K562 (cell line): ENCODE data around the gene ZSWIM6. TPM values are rescaled to one million over a fixed set of nuclear protein-coding genes. Genes with fewer than 3 reads are reported as not detected.

Experiments
- ATAC-seq: fragments of 200-7000 bp; cut with Tn5 transposase; 3 replicates; pipeline ENCODE4 v1.9.1; 2020; ENCODE audit warnings: moderate library complexity
- BruUV-seq: library from RNA; stranded (reverse); fragments of 400-500 nt; replicated peaks from 2 replicates; lab custom pipeline; 2021; lab: Mats Ljungman, UMichigan
- CTCF ChIA-PET: fragments of 300-600 bp; formaldehyde crosslinking; extraction: SDS; loops from one replicate; lab custom pipeline; 2021; ENCODE audit warnings: low intra/inter-chr PET ratio; lab: Yijun Ruan, JAX
- POLR2A ChIA-PET: fragments of 300-600, 350-650 bp; sonication (Branson Sonifier 250); formaldehyde crosslinking; extraction: SDS; loops from one replicate; lab custom pipeline; 2021; ENCODE audit warnings: antibody characterized with exemption, inconsistent platforms; lab: Yijun Ruan, JAX
- DNase-seq, 4 experiments: peaks; one replicate each; pipeline versions ENCODE4 v3.0.0 to v3.0.0-alpha.2; 2011 to 2018; ENCODE audit warnings: low spot score in 3 of 4, mixed read lengths in 3 of 4; ENCODE audit errors: extremely low read depth in 1 of 4
- FAIRE-seq: peaks from 2 replicates; lab custom pipeline; 2011; peaks lifted over from hg19 to GRCh38; lab: Jason Lieb, UNC
- H2AFZ ChIP-seq: 2 replicates; pipeline ENCODE4 v1.6.0; 2011; ENCODE audit warnings: low read depth, low read length, control low read depth, inconsistent platforms
- H3K27ac ChIP-seq: fragments of 200-600 bp; 3 replicates; pipeline ENCODE4 v1.8.0; 2011; ENCODE audit warnings: low read depth, mild to moderate bottlenecking, control low read depth, inconsistent platforms, low read length, moderate library complexity, mixed read lengths; ENCODE audit errors: extremely low read depth
- H3K27me3 ChIP-seq, 2 experiments: fragments of 300-600 bp in 1 of 2; 2 replicates in 1 of 2; 3 replicates in 1 of 2; pipeline versions ENCODE4 v1.6.0 to v1.8.0; 2011; ENCODE audit warnings: inconsistent platforms in 2 of 2, low read length in 2 of 2, mild to moderate bottlenecking in 1 of 2, mixed read lengths in 1 of 2, moderate library complexity in 1 of 2; ENCODE audit not compliant: control insufficient read depth in 2 of 2, insufficient read depth in 2 of 2
- H3K36me3 ChIP-seq: fragments of 300-600 bp; 3 replicates; pipeline ENCODE4 v1.8.0; 2011; ENCODE audit warnings: mild to moderate bottlenecking, low read length, inconsistent platforms; ENCODE audit not compliant: control insufficient read depth, insufficient read depth
- H3K4me1 ChIP-seq, 2 experiments: fragments of 200-600 bp in 1 of 2; replicated peaks in 1 of 2; 2 replicates in 1 of 2; 3 replicates in 1 of 2; pipeline versions ENCODE4 v1.5.1 to v1.8.0; 2011; ENCODE audit warnings: inconsistent platforms in 2 of 2, low read length in 2 of 2, mild to moderate bottlenecking in 1 of 2, mixed read lengths in 1 of 2, moderate library complexity in 1 of 2; ENCODE audit not compliant: control insufficient read depth in 2 of 2, insufficient read depth in 2 of 2
- H3K4me2 ChIP-seq: 2 replicates; pipeline ENCODE4 v1.6.1; 2011; ENCODE audit warnings: low read length, control low read depth, inconsistent platforms, mixed read lengths; ENCODE audit not compliant: insufficient read depth
- H3K4me3 ChIP-seq: fragments of 200-600 bp; sonication (generic), shearing (Covaris generic); 2 replicates; pipeline ENCODE4 v1.5.1; 2016; ENCODE audit warnings: control low read depth, inconsistent platforms
- H3K79me2 ChIP-seq: fragments of 200-600 bp; 3 replicates; pipeline ENCODE4 v1.8.0; 2011; ENCODE audit warnings: low read length, inconsistent platforms; ENCODE audit not compliant: control insufficient read depth, insufficient read depth
- H3K9ac ChIP-seq, 2 experiments: 2 replicates each; pipeline versions ENCODE4 v1.6.0 to v1.6.1; 2011; ENCODE audit warnings: low read depth in 2 of 2, low read length in 2 of 2, control low read depth in 1 of 2, inconsistent platforms in 1 of 2, mild to moderate bottlenecking in 1 of 2, mixed read lengths in 1 of 2; ENCODE audit not compliant: insufficient read depth in 1 of 2
- H3K9me1 ChIP-seq: one replicate; pipeline ENCODE4 v1.6.0; 2011; ENCODE audit warnings: inconsistent platforms, mild to moderate bottlenecking, low read length, moderate library complexity; ENCODE audit not compliant: control insufficient read depth, insufficient read depth
- H3K9me3 ChIP-seq: replicated peaks from 2 replicates; pipeline ENCODE4 v1.5.1; 2011; ENCODE audit warnings: low read depth, low read length, inconsistent platforms; ENCODE audit not compliant: control insufficient read depth, insufficient read depth
- H4K20me1 ChIP-seq: replicated peaks from 2 replicates; pipeline ENCODE4 v1.6.1; 2011; ENCODE audit warnings: low read length, inconsistent platforms, mixed read lengths; ENCODE audit not compliant: control insufficient read depth, insufficient read depth
- ADNP ChIP-seq: fragments of 200-800 bp; sonication (Bioruptor generic); IDR thresholded peaks from 2 replicates; pipeline ENCODE4 v1.6.1; 2016; ENCODE audit warnings: missing genetic modification characterization, missing compliant biosample characterization
- CAMTA2 ChIP-seq: fragments of 250-450 bp; sonication (Bioruptor Pico); conservative IDR thresholded peaks from 2 replicates; pipeline ENCODE4 v1.5.1; 2022
- KDM5B ChIP-seq: fragments of 200-600 bp; sonication (generic); IDR thresholded peaks from 2 replicates; pipeline ENCODE4 v1.6.1; 2012; ENCODE audit warnings: low read depth, mild to moderate bottlenecking, moderate library complexity, low read length, control low read depth, inconsistent platforms; ENCODE audit not compliant: insufficient replicate concordance
- MTA2 ChIP-seq: fragments of 450-650 bp; IDR thresholded peaks from 2 replicates; pipeline ENCODE4 v1.6.1; 2016; ENCODE audit warnings: low read depth
- PHF20 ChIP-seq: fragments of 450-650 bp; IDR thresholded peaks from 2 replicates; pipeline ENCODE4 v1.6.1; 2018; ENCODE audit not compliant: partially characterized antibody
- POLR2AphosphoS5 ChIP-seq: IDR thresholded peaks from 2 replicates; pipeline ENCODE4 v1.6.1; 2011; ENCODE audit warnings: mild to moderate bottlenecking, low read depth, low read length, moderate library complexity; ENCODE audit not compliant: control insufficient read depth, insufficient read depth
- POLR3G ChIP-seq: IDR thresholded peaks from 2 replicates; pipeline ENCODE4 v1.6.1; 2011; ENCODE audit not compliant: insufficient read length, insufficient replicate concordance; ENCODE audit errors: extremely low read depth
- SETDB1 ChIP-seq: IDR thresholded peaks from one replicate; pipeline ENCODE4 v1.6.1; 2012; ENCODE audit warnings: low read length, control low read depth, inconsistent platforms
- ZBTB7A ChIP-seq: IDR thresholded peaks from 2 replicates; pipeline ENCODE4 v1.6.1; 2011; ENCODE audit warnings: low read depth, mild to moderate bottlenecking, low read length, moderate library complexity, borderline replicate concordance; ENCODE audit not compliant: control insufficient read depth
- ZFP30 ChIP-seq: fragments of 250-450 bp; sonication (Bioruptor Pico); IDR thresholded peaks from 2 replicates; pipeline ENCODE4 v1.8.0; 2022; ENCODE audit warnings: moderate library complexity, mild to moderate bottlenecking, inconsistent platforms, borderline replicate concordance
- ZNF184 ChIP-seq: sonication (generic); formaldehyde crosslinking; IDR thresholded peaks from 2 replicates; pipeline ENCODE4 v1.5.0; 2020; ENCODE audit warnings: missing genetic modification reagents
- ZNF584 ChIP-seq: fragments of 200-800 bp; sonication (Bioruptor generic); IDR thresholded peaks from 2 replicates; pipeline ENCODE4 v1.6.1; 2016; ENCODE audit warnings: low read depth, mild to moderate bottlenecking, missing genetic modification characterization, missing compliant biosample characterization
- WGBS: fragments of 100-300 bp; shearing (Covaris generic); methylation state at CpG from one replicate; pipeline ENCODE4 v1.1.6; 2016; ENCODE audit warnings: low coverage, mixed read lengths; ENCODE audit not compliant: insufficient coverage; ENCODE audit errors: missing lambda C conversion rate; 5-methylcytosine and 5-hydroxymethylcytosine counted together
- in situ Hi-C: fragments of 300-500 bp; cut with MboI; formaldehyde crosslinking; loops from 4 replicates; pipeline ENCODE4 v1.15.0; 2018; ENCODE audit warnings: inconsistent platforms, mixed read lengths
- intact Hi-C: fragments of 100-400 bp; cut with micrococcal nuclease; formaldehyde crosslinking; loops from 2 replicates; pipeline ENCODE4 v1.14.2; 2022
- polyA plus RNA-seq, 8 experiments: library from polyadenylated mRNA; depleted of rRNA in 4 of 8; stranded (reverse) in 5 of 8; unstranded in 3 of 8; fragments of >200 nt; fragmentation: Nextera tagmentation in 2 of 8; fragmentation: Illumina TruSeq in 1 of 8; extraction: Ambion mirVana in 2 of 8; extraction: Trizol in 1 of 8; gene quantifications; 2 replicates each; pipeline versions ENCODE4 v1.2.1 to v1.2.3, GENCODE V29; 2011 to 2014; ENCODE audit warnings: inconsistent platforms in 1 of 8, missing spikeins in 1 of 8
- total RNA-seq, 7 experiments: library from RNA; depleted of rRNA in 6 of 7; stranded (reverse); fragments of >200 nt in 6 of 7; fragmentation: Illumina TruSeq in 2 of 7; extraction: Trizol in 2 of 7; gene quantifications; 2 replicates each; pipeline versions ENCODE4 v1.2.1 to v1.2.3, GENCODE V29; 2011 to 2021; ENCODE audit warnings: low replicate concordance in 1 of 7
- TF ChIP-seq, protein P1 (sequence below): fragments of 250-450 bp; sonication (Bioruptor Pico); IDR thresholded peaks from 2 replicates; pipeline ENCODE4 v1.5.0; 2020; ENCODE audit warnings: mild to moderate bottlenecking
- TF ChIP-seq, protein P2 (sequence below), 2 experiments: fragments of 150-350 bp in 1 of 2; IDR thresholded peaks; 2 replicates each; pipeline ENCODE4 v1.6.1; 2012 to 2016; ENCODE audit warnings: low read depth in 2 of 2, low read length in 2 of 2, mild to moderate bottlenecking in 1 of 2, moderate library complexity in 1 of 2

The ZSWIM6 gene
- total and polyA plus RNA-seq, 9 of the 15 experiments (the other 6 are each of a cell fraction or from before 2014, with no cell fraction given) = 0.81 to 3.2 (median 2.0) TPM

DNA sequence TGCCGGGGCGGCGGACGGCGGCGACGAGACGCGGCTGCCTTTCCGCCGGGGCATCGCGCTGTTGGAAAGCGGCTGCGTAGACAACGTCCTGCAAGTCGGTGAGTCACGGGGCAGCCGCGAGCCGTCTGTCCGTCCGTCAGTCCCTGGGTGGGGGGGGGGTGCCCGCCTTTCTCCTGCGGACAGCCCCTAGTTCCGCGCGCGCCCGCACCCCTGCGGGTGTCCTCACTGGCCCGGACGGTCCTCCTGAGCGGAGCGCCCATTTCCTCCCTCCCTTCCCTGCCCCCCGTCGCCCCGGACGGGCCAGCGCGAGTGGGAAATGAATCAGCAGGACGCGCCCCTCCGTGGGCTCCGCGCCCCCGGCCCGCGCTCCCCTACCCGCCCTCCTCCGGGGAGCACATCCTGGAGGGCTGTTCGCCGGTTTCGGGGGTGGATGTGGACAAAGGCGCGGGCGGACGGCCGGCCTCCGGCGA, 828 bp downstream of the ZSWIM6 start (continued):
- TF ChIP-seq MTA2 (no peak), ZBTB7A (peak; percentile 31; the same call in 1 of the 2 replicates), POLR3G (no peak)
- TF ChIP-seq, all 486 proteins: peak for 10

DNA sequence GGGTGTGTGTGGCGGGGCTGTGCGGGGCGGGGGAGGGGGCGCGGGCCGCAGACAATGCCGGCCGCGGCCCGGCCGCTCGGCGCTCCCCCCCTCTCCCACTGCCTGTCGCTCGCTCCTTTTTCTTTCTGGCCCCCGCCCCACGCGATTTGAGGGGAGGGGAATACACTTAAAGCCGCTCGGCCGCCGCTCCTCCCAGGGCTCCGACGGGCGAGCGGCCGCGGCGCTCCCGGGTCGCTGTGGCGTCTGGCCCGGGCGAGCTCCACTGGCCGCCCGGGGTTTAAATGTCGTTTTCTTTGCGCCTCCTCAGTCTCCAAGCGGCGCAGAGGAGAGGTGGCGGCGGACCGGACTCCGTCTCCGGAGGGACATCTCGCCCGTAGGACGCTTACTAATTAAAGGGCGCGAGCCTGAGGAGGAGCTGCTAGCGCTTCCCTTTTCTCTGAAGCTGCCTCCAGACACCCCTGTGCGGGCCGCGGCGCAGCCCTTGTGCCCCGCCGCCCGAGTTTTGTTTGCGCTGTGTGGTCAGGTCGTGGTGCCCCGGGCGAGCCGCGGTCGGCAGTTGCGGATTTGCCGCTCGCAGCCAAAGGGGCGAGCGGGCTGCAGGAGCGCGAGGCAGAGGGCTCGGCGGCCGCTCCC, 1.4 kb downstream of the ZSWIM6 start:
- H3K79me2 ChIP-seq = no peaks in the 10 kb centered on the region
- peak overlapping the region; percentile 47 for H3K4me3 ChIP-seq
- in situ Hi-C loops = no loop called here
- ChIA-PET POLR2A (interaction anchor here (0.5 kb wide), 1 partner anchor 934 kb away, joined by 4 read pairs; no protein-coding TSS in a partner anchor), CTCF (no interaction called here)
- FAIRE-seq (no peak), DNase-seq (peak in 3 of 4 experiments; percentile 13 to 40 (median 28)), ATAC-seq (peak; percentile 32)
- peaks cover 0 to 30% of the 10 kb centered on the region in 2 experiments; a peak in 2 of 5 replicates for H3K4me1 ChIP-seq
- no peaks in the 10 kb centered on the region for H3K36me3 ChIP-seq
- H3K9me3 ChIP-seq = no peaks in the 10 kb centered on the region
- no peak overlapping the region for H3K27ac ChIP-seq
- H4K20me1 ChIP-seq = peaks cover 26% of the 10 kb centered on the region
- H3K9ac ChIP-seq = peak overlapping the region in 1 of 2 experiments; percentile 86; a peak in 2 of 4 replicates
- no peaks in the 10 kb centered on the region for H3K9me1 ChIP-seq
- no TSS peak for BruUV-seq
- peak overlapping the region; percentile 52 for H3K4me2 ChIP-seq
- H3K27me3 ChIP-seq = peaks cover 40 to 43% of the 10 kb centered on the region in 2 experiments
- H2AFZ ChIP-seq = no peak overlapping the region
- intact Hi-C loops = loop anchor here (5.0 kb wide), 1 partner anchor 171 kb away; the partner anchor contains the start of gene SMIM15
- WGBS = 2% methylated on average over 36 of the region's 75 CpGs
- TF ChIP-seq SETDB1 (no peak), ZNF584 (CRISPR knock-in tag) (no peak), ZFP30 (CRISPR knock-in tag) (no peak), ADNP (no peak), PHF20 (no peak), ZNF184 (CRISPR knock-in tag) (no peak), KDM5B (peak; percentile 19), POLR2AphosphoS5 (no peak), CAMTA2 (CRISPR knock-in tag) (no peak)
- TF ChIP-seq, protein P1, sequence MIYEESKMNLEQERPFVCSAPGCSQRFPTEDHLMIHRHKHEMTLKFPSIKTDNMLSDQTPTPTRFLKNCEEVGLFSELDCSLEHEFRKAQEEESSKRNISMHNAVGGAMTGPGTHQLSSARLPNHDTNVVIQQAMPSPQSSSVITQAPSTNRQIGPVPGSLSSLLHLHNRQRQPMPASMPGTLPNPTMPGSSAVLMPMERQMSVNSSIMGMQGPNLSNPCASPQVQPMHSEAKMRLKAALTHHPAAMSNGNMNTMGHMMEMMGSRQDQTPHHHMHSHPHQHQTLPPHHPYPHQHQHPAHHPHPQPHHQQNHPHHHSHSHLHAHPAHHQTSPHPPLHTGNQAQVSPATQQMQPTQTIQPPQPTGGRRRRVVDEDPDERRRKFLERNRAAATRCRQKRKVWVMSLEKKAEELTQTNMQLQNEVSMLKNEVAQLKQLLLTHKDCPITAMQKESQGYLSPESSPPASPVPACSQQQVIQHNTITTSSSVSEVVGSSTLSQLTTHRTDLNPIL (CRISPR knock-in tag) = no peak
- TF ChIP-seq, protein P2, sequence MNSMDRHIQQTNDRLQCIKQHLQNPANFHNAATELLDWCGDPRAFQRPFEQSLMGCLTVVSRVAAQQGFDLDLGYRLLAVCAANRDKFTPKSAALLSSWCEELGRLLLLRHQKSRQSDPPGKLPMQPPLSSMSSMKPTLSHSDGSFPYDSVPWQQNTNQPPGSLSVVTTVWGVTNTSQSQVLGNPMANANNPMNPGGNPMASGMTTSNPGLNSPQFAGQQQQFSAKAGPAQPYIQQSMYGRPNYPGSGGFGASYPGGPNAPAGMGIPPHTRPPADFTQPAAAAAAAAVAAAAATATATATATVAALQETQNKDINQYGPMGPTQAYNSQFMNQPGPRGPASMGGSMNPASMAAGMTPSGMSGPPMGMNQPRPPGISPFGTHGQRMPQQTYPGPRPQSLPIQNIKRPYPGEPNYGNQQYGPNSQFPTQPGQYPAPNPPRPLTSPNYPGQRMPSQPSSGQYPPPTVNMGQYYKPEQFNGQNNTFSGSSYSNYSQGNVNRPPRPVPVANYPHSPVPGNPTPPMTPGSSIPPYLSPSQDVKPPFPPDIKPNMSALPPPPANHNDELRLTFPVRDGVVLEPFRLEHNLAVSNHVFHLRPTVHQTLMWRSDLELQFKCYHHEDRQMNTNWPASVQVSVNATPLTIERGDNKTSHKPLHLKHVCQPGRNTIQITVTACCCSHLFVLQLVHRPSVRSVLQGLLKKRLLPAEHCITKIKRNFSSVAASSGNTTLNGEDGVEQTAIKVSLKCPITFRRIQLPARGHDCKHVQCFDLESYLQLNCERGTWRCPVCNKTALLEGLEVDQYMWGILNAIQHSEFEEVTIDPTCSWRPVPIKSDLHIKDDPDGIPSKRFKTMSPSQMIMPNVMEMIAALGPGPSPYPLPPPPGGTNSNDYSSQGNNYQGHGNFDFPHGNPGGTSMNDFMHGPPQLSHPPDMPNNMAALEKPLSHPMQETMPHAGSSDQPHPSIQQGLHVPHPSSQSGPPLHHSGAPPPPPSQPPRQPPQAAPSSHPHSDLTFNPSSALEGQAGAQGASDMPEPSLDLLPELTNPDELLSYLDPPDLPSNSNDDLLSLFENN (IDR thresholded peaks at IDR 0.05; ENCODE audit: low read depth in 2 of 2, low read length in 2 of 2) = no peak
